NB4 (cell line): Measurements from ENCODE around the gene CSMD2.

ENCODE experiments used
- DNase-seq: peaks from one replicate; pipeline ENCODE4 v3.0.0; 2010; ENCODE audit warnings: low read depth
- H3K4me3 ChIP-seq: one replicate; pipeline ENCODE4 v1.5.1; 2011; ENCODE audit warnings: mild to moderate bottlenecking, low read depth, low read length, moderate library complexity
- MYC ChIP-seq: IDR thresholded peaks from 2 replicates; pipeline ENCODE4 v1.6.1; 2011; ENCODE audit warnings: low read depth, low read length
- POLR2A ChIP-seq: IDR thresholded peaks from 2 replicates; pipeline ENCODE4 v1.6.1; 2011; ENCODE audit warnings: mild to moderate bottlenecking; ENCODE audit not compliant: insufficient read length; ENCODE audit errors: extremely low read depth
- TF ChIP-seq, protein P1 (sequence below): IDR thresholded peaks from 2 replicates; pipeline ENCODE4 v1.6.1; 2011; ENCODE audit warnings: low read depth, low read length
- TF ChIP-seq, protein P2 (sequence below): IDR thresholded peaks from one replicate; pipeline ENCODE4 v1.5.1; 2012; ENCODE audit warnings: low read depth, low read length

The CSMD2 gene

DNA sequence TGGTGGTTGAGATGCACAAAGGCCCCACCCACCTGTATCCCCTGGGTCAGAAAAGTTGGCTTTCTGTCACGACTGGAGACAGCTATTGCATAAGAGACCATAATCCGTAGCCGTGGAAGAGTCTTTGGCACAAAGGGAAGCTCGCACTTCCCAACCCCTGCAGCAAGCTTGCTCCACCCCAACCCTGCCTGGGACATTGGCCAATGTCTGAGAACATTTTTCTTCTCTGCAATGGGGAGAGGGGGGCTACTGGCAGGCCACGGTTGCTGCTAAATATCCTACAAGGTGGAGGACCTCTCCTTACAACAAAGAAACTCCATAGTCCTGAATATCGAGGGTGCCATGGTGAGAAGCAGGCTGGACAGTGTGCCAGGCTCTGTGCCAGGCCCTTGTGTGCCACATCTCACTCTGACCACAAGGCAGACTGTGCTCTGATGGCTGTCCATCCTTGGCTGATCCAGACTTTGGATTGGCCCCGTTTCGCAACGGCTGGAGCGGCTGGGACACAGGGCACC, 104.1 kb downstream of the CSMD2 start:
- no peak overlapping the region for H3K4me3 ChIP-seq
- TF ChIP-seq, protein P1, sequence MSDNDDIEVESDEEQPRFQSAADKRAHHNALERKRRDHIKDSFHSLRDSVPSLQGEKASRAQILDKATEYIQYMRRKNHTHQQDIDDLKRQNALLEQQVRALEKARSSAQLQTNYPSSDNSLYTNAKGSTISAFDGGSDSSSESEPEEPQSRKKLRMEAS = no peak
- TF ChIP-seq, protein P2, sequence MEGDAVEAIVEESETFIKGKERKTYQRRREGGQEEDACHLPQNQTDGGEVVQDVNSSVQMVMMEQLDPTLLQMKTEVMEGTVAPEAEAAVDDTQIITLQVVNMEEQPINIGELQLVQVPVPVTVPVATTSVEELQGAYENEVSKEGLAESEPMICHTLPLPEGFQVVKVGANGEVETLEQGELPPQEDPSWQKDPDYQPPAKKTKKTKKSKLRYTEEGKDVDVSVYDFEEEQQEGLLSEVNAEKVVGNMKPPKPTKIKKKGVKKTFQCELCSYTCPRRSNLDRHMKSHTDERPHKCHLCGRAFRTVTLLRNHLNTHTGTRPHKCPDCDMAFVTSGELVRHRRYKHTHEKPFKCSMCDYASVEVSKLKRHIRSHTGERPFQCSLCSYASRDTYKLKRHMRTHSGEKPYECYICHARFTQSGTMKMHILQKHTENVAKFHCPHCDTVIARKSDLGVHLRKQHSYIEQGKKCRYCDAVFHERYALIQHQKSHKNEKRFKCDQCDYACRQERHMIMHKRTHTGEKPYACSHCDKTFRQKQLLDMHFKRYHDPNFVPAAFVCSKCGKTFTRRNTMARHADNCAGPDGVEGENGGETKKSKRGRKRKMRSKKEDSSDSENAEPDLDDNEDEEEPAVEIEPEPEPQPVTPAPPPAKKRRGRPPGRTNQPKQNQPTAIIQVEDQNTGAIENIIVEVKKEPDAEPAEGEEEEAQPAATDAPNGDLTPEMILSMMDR = no peak
- no peak for DNase-seq

DNA sequence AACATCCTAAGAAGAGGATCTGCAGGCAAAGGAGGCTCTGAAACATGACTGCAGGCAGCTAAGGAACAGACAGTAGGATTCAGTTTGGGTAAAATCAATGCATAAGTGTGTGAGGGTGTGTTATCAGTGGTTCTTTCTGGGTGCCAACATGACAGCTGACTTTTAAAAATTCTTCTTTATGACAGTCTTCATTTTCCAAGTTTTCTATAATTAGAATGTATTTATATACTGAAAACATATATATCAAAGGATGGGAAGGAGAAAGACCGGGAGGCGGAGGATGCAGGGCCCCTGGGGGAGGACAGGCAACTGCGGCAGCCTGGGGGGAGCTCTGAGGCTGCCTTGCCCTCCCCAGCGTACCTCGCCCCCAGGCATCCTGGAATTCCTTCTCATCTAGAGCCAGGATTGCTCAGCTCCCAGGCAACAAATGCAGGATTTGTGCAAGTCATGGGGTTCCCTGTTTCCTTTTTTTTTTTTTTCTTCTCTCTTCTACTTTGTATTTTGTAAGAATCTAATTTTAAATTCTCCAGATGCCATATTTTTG, 104.8 kb downstream of the CSMD2 start:
- no peak for TF ChIP-seq MYC
- TF ChIP-seq, protein P2 = no peak
- DNase-seq = no peak
- H3K4me3 ChIP-seq = no peak overlapping the region

DNA sequence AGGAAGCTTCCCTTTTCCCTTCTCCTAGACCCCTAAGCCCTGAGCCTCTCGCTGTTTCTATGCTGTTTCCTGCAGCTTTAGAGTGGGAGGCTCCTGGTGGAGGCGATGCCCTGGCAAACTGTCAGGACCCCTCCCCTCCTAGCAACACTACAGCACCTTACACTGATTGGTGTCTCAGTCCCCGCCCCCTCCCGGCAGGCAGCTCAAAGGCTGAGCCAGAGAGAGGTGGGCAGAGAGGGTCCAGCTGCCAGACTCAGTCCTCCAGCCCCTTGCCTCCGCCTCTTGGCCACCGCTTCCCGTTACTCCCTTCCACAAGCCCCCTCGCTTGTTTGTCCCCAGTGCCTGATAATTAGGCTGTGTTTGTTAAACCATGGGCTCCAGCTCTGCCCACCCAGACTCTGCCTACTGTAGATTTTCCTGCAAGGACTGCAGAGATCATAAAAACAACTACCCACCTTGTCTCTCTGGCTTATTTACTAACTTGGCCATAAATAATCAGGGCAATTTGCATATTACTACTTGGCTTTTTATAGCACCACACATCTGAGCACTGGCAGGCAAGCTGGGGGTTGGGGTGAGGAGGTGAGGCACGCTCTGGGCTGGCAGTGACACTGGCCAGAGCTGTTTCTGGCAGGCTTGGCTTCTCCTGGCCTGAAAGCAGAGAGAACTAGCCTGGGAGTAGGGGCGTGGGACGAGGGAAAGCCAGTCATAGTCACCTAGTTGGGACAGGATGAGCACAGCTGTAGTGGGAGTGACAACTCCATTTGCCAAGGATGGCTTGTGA, 107.5 kb downstream of the CSMD2 start:
- DNase-seq = no peak
- TF ChIP-seq POLR2A = no peak
- TF ChIP-seq, protein P2 = no peak
- H3K4me3 ChIP-seq = no peak overlapping the region

DNA sequence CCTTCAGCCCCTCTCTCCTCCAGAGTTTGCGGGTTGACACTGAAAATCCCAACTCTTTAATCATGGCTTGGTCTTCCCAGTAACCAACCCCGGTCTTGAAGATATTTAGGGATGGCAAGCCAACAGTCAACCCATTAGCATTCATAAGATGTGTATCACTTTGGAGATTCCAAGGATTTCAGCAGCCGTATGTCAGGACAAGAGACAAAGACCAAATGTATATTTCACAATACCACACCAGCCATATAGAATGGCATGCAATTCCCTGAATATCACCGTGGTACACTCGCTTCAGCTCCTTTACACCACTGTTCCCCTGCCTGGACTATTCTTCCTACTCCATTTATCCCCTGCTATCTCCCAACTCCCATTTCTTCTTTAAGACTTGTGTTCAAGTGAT, 109.2 kb downstream of the CSMD2 start:
- no peak for DNase-seq
- H3K4me3 ChIP-seq = no peak overlapping the region
- no peak for TF ChIP-seq MYC
- TF ChIP-seq POLR2A = no peak
- TF ChIP-seq, protein P1 = no peak
- TF ChIP-seq, protein P2 = no peak

DNA sequence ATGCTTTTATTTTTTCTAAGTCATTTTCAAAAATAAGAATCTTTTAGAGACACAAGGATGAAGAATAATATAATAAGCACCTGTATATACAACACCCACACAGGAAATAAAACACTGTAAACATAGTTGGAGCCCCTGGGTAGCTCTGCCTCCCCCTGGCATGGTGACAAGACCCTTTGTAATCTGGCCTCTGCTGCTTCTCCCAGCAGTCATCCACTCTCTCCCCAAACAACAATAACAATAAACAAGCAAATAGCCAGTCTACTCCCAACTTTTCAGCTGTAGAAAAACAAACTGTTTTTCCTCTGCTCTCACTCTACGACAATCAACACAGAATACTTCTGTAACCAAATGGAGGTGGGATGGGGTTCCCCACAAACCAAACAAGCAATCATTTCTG, 110.1 kb downstream of the CSMD2 start:
- TF ChIP-seq MYC (no peak), POLR2A (no peak)
- TF ChIP-seq, protein P2 = no peak
- TF ChIP-seq, protein P1 = no peak
- no peak for DNase-seq
- no peak overlapping the region for H3K4me3 ChIP-seq

DNA sequence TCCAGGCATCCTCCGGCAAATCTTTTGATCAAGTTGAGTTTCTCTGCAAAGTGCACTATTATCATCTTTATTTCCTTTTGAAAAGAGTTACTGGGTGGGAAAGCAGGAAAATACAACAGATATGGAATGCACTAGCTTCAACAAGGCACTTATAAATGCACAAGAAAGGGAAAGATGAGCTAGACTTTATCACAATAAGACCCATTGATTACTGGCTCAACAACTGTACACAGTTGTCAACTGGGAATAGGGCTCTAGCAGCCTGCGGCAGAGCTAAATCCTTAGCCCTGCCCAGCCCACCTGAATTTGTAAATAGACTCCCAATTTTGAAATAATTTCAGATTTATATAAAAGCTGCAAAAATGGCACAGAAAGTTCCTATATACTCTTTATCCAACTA, 111.4 kb downstream of the CSMD2 start:
- TF ChIP-seq, protein P2 = no peak
- TF ChIP-seq, protein P1 = no peak
- TF ChIP-seq POLR2A = no peak
- TF ChIP-seq MYC = no peak
- no peak overlapping the region for H3K4me3 ChIP-seq
- DNase-seq = no peak
